HEK293 (cell line): Measurements from ENCODE around the gene CAPN13.

Experiments
- CTCF ChIA-PET: fragments of 350-600 bp; formaldehyde crosslinking; extraction: SDS; loops from one replicate; lab custom pipeline; 2021; ENCODE audit warnings: antibody characterized with exemption; lab: Yijun Ruan, JAX
- POLR2A ChIA-PET: fragments of 300-600 bp; formaldehyde crosslinking; extraction: SDS; loops from one replicate; lab custom pipeline; 2020; ENCODE audit warnings: antibody characterized with exemption, inconsistent platforms; lab: Yijun Ruan, JAX
- H3K27ac ChIP-seq: fragments of 200-500 bp; sonication (Bioruptor generic); 2 replicates; pipeline ENCODE4 v1.5.1; 2014; ENCODE audit warnings: low read depth, low read length, control low read depth, inconsistent platforms; ENCODE audit errors: extremely low read depth
- H3K36me3 ChIP-seq, 2 experiments: fragments of 200-500 bp in 1 of 2; sonication (Bioruptor generic) in 1 of 2; 1 replicate in 1 of 2; 2 replicates in 1 of 2; pipeline ENCODE4 v1.5.1; 2014 to 2017; ENCODE audit warnings: inconsistent platforms in 2 of 2, low read length in 2 of 2; ENCODE audit not compliant: control insufficient read depth in 2 of 2, insufficient read depth in 1 of 2
- H3K4me1 ChIP-seq: fragments of 200-500 bp; sonication (Bioruptor generic); 2 replicates; pipeline ENCODE4 v1.5.1; 2014; ENCODE audit warnings: mild to moderate bottlenecking, low read length, inconsistent platforms; ENCODE audit not compliant: control insufficient read depth, insufficient read depth
- H3K4me3 ChIP-seq: 2 replicates; pipeline ENCODE4 v1.5.1; 2011; ENCODE audit warnings: low read depth, mild to moderate bottlenecking, control low read depth, low read length, moderate library complexity
- H3K9me3 ChIP-seq: fragments of 200-500 bp; sonication (Bioruptor generic); 2 replicates; pipeline ENCODE4 v1.5.1; 2014; ENCODE audit warnings: low read depth, low read length, inconsistent platforms; ENCODE audit not compliant: control insufficient read depth, insufficient read depth
- HOXC10 ChIP-seq: sonication (generic); formaldehyde crosslinking; IDR thresholded peaks from 2 replicates; pipeline ENCODE4 v1.8.1; 2023; ENCODE audit warnings: mild to moderate bottlenecking, missing genetic modification reagents
- KLF8 ChIP-seq: fragments of 450-650 bp; formaldehyde crosslinking; IDR thresholded peaks from 2 replicates; pipeline ENCODE4 v1.5.1; 2016; ENCODE audit warnings: missing biosample characterization, missing genetic modification characterization
- MYNN ChIP-seq: fragments of 450-650 bp; formaldehyde crosslinking; IDR thresholded peaks from 2 replicates; pipeline ENCODE4 v1.5.1; 2016; ENCODE audit warnings: missing biosample characterization, missing genetic modification characterization, borderline replicate concordance
- SP7 ChIP-seq: fragments of 450-650 bp; formaldehyde crosslinking; IDR thresholded peaks from 2 replicates; pipeline ENCODE4 v1.5.1; 2016; ENCODE audit warnings: missing biosample characterization, missing genetic modification characterization
- ZBTB20 ChIP-seq: fragments of 450-650 bp; formaldehyde crosslinking; IDR thresholded peaks from 2 replicates; pipeline ENCODE4 v1.5.1; 2016; ENCODE audit warnings: missing biosample characterization, missing genetic modification characterization
- ZFP37 ChIP-seq: fragments of 450-650 bp; formaldehyde crosslinking; IDR thresholded peaks from 2 replicates; pipeline ENCODE4 v1.5.1; 2016; ENCODE audit warnings: missing biosample characterization, missing genetic modification characterization
- ZNF23 ChIP-seq: fragments of 450-650 bp; formaldehyde crosslinking; IDR thresholded peaks from 2 replicates; pipeline ENCODE4 v1.5.1; 2016; ENCODE audit warnings: missing biosample characterization, missing genetic modification characterization, borderline replicate concordance
- ZNF423 ChIP-seq: fragments of 450-650 bp; formaldehyde crosslinking; IDR thresholded peaks from 2 replicates; pipeline ENCODE4 v1.5.1; 2016; ENCODE audit warnings: missing biosample characterization, missing genetic modification characterization
- ZNF473 ChIP-seq: fragments of 450-650 bp; formaldehyde crosslinking; IDR thresholded peaks from 2 replicates; pipeline ENCODE4 v1.5.1; 2017; ENCODE audit warnings: missing biosample characterization, missing genetic modification characterization
- ZNF48 ChIP-seq: fragments of 450-650 bp; formaldehyde crosslinking; IDR thresholded peaks from 2 replicates; pipeline ENCODE4 v1.5.1; 2016; ENCODE audit warnings: missing biosample characterization, missing genetic modification characterization
- ZNF544 ChIP-seq: fragments of 450-650 bp; formaldehyde crosslinking; IDR thresholded peaks from 2 replicates; pipeline ENCODE4 v1.5.0; 2017; ENCODE audit warnings: missing biosample characterization, missing genetic modification characterization
- ZNF548 ChIP-seq: fragments of 450-650 bp; formaldehyde crosslinking; IDR thresholded peaks from 2 replicates; pipeline ENCODE4 v1.5.1; 2016; ENCODE audit warnings: missing biosample characterization, missing genetic modification characterization
- ZNF664 ChIP-seq: fragments of 450-650 bp; formaldehyde crosslinking; IDR thresholded peaks from 2 replicates; pipeline ENCODE4 v1.5.1; 2016; ENCODE audit warnings: missing biosample characterization, missing genetic modification characterization
- ZNF776 ChIP-seq: fragments of 450-650 bp; formaldehyde crosslinking; IDR thresholded peaks from 2 replicates; pipeline ENCODE4 v1.5.0; 2017; ENCODE audit warnings: missing biosample characterization, missing genetic modification characterization, borderline replicate concordance
- ZSCAN16 ChIP-seq: fragments of 450-650 bp; formaldehyde crosslinking; IDR thresholded peaks from 2 replicates; pipeline ENCODE4 v1.5.1; 2016; ENCODE audit warnings: missing biosample characterization, missing genetic modification characterization
- TF ChIP-seq, protein P1 (sequence below): fragments of 450-650 bp; formaldehyde crosslinking; IDR thresholded peaks from 2 replicates; pipeline ENCODE4 v1.5.1; 2016; ENCODE audit warnings: missing biosample characterization, missing genetic modification characterization
- TF ChIP-seq, protein P2 (sequence below): fragments of 450-650 bp; formaldehyde crosslinking; conservative IDR thresholded peaks from 2 replicates; pipeline ENCODE4 v1.5.1; 2016; ENCODE audit warnings: low read depth, missing biosample characterization, missing genetic modification characterization
- TF ChIP-seq, protein P3 (sequence below): fragments of 450-650 bp; formaldehyde crosslinking; IDR thresholded peaks from 2 replicates; pipeline ENCODE4 v1.5.1; 2017; ENCODE audit warnings: missing biosample characterization, mild to moderate bottlenecking, missing genetic modification characterization, moderate library complexity
- TF ChIP-seq, protein P4 (sequence below): fragments of 450-650 bp; IDR thresholded peaks from 2 replicates; pipeline ENCODE4 v1.5.1; 2018; ENCODE audit warnings: missing biosample characterization, mild to moderate bottlenecking, missing genetic modification characterization
- TF ChIP-seq, protein P5 (sequence below): fragments of 450-650 bp; formaldehyde crosslinking; IDR thresholded peaks from 2 replicates; pipeline ENCODE4 v1.5.1; 2017; ENCODE audit warnings: missing biosample characterization, missing genetic modification characterization

CAPN13 gene

DNA sequence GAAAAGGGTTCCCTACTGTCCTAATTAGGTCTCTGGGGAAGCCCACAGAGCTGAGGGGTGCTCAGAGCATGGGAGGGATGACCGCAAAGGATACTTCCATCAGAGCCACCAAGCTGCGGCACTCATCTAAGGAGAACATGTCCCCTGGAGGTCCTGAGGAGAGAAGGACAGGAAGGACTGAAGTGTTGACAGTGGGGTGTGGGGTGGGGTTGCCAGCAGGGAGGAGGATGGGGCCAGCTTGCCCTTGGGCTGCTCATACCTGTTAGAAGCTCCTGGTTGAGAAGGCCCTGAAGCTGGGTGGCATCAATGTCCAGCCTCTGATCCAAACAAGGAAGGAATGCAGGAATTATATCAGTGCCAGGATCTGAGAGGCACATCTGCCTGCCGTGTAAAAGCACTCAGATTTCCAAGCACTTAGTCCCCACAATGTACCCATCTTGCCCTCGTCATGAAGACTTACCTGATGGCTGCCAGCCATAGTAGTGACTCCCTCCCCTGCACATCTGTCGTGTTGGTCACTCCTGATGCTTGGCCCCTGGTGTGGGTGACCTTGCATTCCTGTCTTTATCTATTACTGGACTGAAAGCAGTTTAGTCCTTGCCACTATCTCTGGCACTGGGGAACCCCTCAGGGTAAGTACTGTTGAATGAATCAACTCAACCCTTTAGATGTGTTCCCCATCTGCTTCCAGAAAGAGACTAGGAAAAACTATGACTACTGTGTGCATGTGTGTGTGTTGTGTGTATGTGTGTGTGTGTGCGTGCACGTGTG is 68.9 kb downstream of the CAPN13 start:
- TF ChIP-seq ZNF23 (no peak), ZNF473 (no peak), ZSCAN16 (tag by site-specific recombination) (no peak), ZNF776 (no peak), ZNF423 (no peak), ZNF544 (tag by site-specific recombination) (no peak), MYNN (no peak), ZBTB20 (tag by site-specific recombination) (no peak), SP7 (no peak), ZNF664 (no peak), ZNF48 (tag by site-specific recombination) (no peak), ZNF548 (tag by site-specific recombination) (no peak), KLF8 (no peak), HOXC10 (CRISPR knock-in tag) (no peak), ZFP37 (tag by site-specific recombination) (no peak)
- TF ChIP-seq, protein P1, sequence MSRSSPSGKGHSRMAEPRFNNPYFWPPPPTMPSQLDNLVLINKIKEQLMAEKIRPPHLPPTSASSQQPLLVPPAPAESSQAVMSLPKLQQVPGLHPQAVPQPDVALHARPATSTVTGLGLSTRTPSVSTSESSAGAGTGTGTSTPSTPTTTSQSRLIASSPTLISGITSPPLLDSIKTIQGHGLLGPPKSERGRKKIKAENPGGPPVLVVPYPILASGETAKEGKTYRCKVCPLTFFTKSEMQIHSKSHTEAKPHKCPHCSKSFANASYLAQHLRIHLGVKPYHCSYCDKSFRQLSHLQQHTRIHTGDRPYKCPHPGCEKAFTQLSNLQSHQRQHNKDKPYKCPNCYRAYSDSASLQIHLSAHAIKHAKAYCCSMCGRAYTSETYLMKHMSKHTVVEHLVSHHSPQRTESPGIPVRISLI (tag by site-specific recombination), result no peak
- TF ChIP-seq, protein P2, sequence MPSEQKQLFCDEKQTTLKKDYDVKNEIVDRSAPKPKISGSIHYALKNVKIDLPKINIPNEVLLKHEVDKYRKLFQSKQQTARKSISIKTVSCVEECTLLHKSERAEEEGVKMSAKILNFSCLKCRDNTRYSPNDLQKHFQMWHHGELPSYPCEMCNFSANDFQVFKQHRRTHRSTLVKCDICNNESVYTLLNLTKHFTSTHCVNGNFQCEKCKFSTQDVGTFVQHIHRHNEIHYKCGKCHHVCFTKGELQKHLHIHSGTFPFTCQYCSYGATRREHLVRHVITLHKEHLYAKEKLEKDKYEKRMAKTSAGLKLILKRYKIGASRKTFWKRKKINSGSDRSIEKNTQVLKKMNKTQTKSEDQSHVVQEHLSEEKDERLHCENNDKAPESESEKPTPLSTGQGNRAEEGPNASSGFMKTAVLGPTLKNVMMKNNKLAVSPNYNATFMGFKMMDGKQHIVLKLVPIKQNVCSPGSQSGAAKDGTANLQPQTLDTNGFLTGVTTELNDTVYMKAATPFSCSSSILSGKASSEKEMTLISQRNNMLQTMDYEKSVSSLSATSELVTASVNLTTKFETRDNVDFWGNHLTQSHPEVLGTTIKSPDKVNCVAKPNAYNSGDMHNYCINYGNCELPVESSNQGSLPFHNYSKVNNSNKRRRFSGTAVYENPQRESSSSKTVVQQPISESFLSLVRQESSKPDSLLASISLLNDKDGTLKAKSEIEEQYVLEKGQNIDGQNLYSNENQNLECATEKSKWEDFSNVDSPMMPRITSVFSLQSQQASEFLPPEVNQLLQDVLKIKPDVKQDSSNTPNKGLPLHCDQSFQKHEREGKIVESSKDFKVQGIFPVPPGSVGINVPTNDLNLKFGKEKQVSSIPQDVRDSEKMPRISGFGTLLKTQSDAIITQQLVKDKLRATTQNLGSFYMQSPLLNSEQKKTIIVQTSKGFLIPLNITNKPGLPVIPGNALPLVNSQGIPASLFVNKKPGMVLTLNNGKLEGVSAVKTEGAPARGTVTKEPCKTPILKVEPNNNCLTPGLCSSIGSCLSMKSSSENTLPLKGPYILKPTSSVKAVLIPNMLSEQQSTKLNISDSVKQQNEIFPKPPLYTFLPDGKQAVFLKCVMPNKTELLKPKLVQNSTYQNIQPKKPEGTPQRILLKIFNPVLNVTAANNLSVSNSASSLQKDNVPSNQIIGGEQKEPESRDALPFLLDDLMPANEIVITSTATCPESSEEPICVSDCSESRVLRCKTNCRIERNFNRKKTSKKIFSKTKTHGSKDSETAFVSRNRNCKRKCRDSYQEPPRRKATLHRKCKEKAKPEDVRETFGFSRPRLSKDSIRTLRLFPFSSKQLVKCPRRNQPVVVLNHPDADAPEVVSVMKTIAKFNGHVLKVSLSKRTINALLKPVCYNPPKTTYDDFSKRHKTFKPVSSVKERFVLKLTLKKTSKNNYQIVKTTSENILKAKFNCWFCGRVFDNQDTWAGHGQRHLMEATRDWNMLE, result no peak
- TF ChIP-seq, protein P3, sequence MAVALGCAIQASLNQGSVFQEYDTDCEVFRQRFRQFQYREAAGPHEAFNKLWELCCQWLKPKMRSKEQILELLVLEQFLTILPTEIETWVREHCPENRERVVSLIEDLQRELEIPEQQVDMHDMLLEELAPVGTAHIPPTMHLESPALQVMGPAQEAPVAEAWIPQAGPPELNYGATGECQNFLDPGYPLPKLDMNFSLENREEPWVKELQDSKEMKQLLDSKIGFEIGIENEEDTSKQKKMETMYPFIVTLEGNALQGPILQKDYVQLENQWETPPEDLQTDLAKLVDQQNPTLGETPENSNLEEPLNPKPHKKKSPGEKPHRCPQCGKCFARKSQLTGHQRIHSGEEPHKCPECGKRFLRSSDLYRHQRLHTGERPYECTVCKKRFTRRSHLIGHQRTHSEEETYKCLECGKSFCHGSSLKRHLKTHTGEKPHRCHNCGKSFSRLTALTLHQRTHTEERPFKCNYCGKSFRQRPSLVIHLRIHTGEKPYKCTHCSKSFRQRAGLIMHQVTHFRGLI (tag by site-specific recombination), result no peak
- TF ChIP-seq, protein P4, sequence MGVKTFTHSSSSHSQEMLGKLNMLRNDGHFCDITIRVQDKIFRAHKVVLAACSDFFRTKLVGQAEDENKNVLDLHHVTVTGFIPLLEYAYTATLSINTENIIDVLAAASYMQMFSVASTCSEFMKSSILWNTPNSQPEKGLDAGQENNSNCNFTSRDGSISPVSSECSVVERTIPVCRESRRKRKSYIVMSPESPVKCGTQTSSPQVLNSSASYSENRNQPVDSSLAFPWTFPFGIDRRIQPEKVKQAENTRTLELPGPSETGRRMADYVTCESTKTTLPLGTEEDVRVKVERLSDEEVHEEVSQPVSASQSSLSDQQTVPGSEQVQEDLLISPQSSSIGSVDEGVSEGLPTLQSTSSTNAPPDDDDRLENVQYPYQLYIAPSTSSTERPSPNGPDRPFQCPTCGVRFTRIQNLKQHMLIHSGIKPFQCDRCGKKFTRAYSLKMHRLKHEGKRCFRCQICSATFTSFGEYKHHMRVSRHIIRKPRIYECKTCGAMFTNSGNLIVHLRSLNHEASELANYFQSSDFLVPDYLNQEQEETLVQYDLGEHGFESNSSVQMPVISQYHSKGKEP (tag by site-specific recombination), result no peak
- TF ChIP-seq, protein P5, sequence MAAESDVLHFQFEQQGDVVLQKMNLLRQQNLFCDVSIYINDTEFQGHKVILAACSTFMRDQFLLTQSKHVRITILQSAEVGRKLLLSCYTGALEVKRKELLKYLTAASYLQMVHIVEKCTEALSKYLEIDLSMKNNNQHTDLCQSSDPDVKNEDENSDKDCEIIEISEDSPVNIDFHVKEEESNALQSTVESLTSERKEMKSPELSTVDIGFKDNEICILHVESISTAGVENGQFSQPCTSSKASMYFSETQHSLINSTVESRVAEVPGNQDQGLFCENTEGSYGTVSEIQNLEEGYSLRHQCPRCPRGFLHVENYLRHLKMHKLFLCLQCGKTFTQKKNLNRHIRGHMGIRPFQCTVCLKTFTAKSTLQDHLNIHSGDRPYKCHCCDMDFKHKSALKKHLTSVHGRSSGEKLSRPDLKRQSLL (tag by site-specific recombination), result no peak
- no peaks in the 10 kb centered on the region for H3K4me1 ChIP-seq
- no peaks in the 10 kb centered on the region for H3K36me3 ChIP-seq
- H3K4me3 ChIP-seq, result no peak overlapping the region
- POLR2A ChIA-PET, result no interaction called here
- no peaks in the 10 kb centered on the region for H3K9me3 ChIP-seq
- no peak overlapping the region for H3K27ac ChIP-seq
- CTCF ChIA-PET, result no interaction called here
